Aorta (tissue), 5 donors: ENCODE measurements around the gene MRPS7. TPM values are rescaled to one million over a fixed set of nuclear protein-coding genes. Genes with fewer than 3 reads are reported as not detected.
"Not testable (repeated sequence)": the region's sequence is repeated elsewhere in the genome, so short reads cannot be mapped to it uniquely, and the experiment has no call there.

Experiments
- ATAC-seq: fragments of 200-7000 bp; cut with Tn5 transposase; one replicate; pipeline ENCODE4 v1.9.1; 2022; ENCODE audit warnings: moderate library complexity; ENCODE audit not compliant: low FRiP score
- DNase-seq, 2 donors: peaks; one replicate each; pipeline ENCODE4 v3.0.0-alpha.2; 2020
- H3K27ac ChIP-seq, 2 donors: one replicate each; pipeline ENCODE4 v1.5.1; 2013; ENCODE audit warnings: low read length in 2 of 2, mild to moderate bottlenecking in 2 of 2, moderate library complexity in 2 of 2, control low read depth in 1 of 2, inconsistent platforms in 1 of 2, low read depth in 1 of 2
- H3K27me3 ChIP-seq, 2 donors: one replicate each; pipeline ENCODE4 v1.6.1; 2013; ENCODE audit warnings: control low read depth in 1 of 2, low read length in 1 of 2, mild to moderate bottlenecking in 1 of 2, moderate library complexity in 1 of 2; ENCODE audit not compliant: insufficient read depth in 2 of 2, control insufficient read depth in 1 of 2
- H3K36me3 ChIP-seq, 2 donors: one replicate each; pipeline ENCODE4 v1.6.1; 2013; ENCODE audit warnings: control low read depth in 1 of 2, low read length in 1 of 2, mild to moderate bottlenecking in 1 of 2; ENCODE audit not compliant: insufficient read depth in 2 of 2, control insufficient read depth in 1 of 2
- H3K4me1 ChIP-seq, 2 donors: one replicate each; pipeline ENCODE4 v1.6.1; 2013; ENCODE audit warnings: low read length in 2 of 2, control low read depth in 1 of 2, mild to moderate bottlenecking in 1 of 2, moderate library complexity in 1 of 2; ENCODE audit not compliant: insufficient read depth in 2 of 2, control insufficient read depth in 1 of 2
- H3K4me3 ChIP-seq, 2 donors: one replicate each; pipeline ENCODE4 v1.5.1; 2013; ENCODE audit warnings: low read length in 2 of 2, control low read depth in 1 of 2, mild to moderate bottlenecking in 1 of 2
- H3K9me3 ChIP-seq: one replicate; pipeline ENCODE4 v1.6.1; 2013; ENCODE audit warnings: mild to moderate bottlenecking, low read length; ENCODE audit not compliant: control insufficient read depth
- WGBS, 2 donors: extraction: QIAGEN DNeasy Blood & Tissue Kit; methylation state at CpG; one replicate each; pipeline ENCODE4 v1.1.7; 2013; 5-methylcytosine and 5-hydroxymethylcytosine counted together
- intact Hi-C, 2 donors: fragments of 100-400 bp; cut with DNase I; formaldehyde crosslinking; loops; one replicate each; pipeline versions ENCODE4 v1.14.2 to v1.15.0; 2022
- polyA plus RNA-seq, 2 donors: library from polyadenylated mRNA; stranded (reverse); fragments of 200-250 nt; gene quantifications; one replicate each; pipeline ENCODE4 v1.2.3, GENCODE V29; 2013
- total RNA-seq, 2 donors: library from RNA; stranded (reverse); fragmentation: NEBNext Ultra II Directional; extraction: Animal tissue kit (Norgen Biotek cat#: 25700); gene quantifications; one replicate each; pipeline ENCODE4 v1.2.1, GENCODE V29; 2021
- donor health status: healthy with polysubstance abuse.
- donor health status: Bipolar disorder and iron deficiency.
- donor health status: DM: no; HTN: no; CAD: no.
- donor health status: DM: no; HTN: no; CAD: no.
- donor health status: DM: yes; HTN: yes; CAD: no.

The MRPS7 gene
- total and polyA plus RNA-seq, 4 donors, result 24.6 to 38.8 (median 32.2) TPM

GRCh38 chr17:75288359-75288758 is 26.7 kb downstream of the MRPS7 start:
- no peaks in the 10 kb centered on the region for H3K9me3 ChIP-seq
- ATAC-seq (no peak), DNase-seq (no peak)
- no peak overlapping the region for H3K27ac ChIP-seq
- no peak overlapping the region for H3K4me3 ChIP-seq
- no peaks in the 10 kb centered on the region for H3K27me3 ChIP-seq
- intact Hi-C loops, result no loop called here
- WGBS, 2 donors, result 24 to 29% methylated on average over 2 of the region's 2 CpGs
- H3K36me3 ChIP-seq, result no peaks in the 10 kb centered on the region
- H3K4me1 ChIP-seq, result no peaks in the 10 kb centered on the region

- peak in 1 of 2 donors; percentile 68 for DNase-seq
- H3K27ac ChIP-seq, result peak overlapping the region in 1 of 2 donors; percentile 2
- no peaks in the 10 kb centered on the region for H3K4me1 ChIP-seq
- no peak for ATAC-seq
- no peaks in the 10 kb centered on the region for H3K27me3 ChIP-seq
- intact Hi-C loops, result no loop called here
- no peaks in the 10 kb centered on the region for H3K9me3 ChIP-seq
- WGBS, 2 donors, result 0 to 2% methylated on average over 14 of the region's 14 CpGs
- H3K4me3 ChIP-seq, result peak overlapping the region; percentile 22 to 49
- H3K36me3 ChIP-seq, result no peaks in the 10 kb centered on the region
Measured at GRCh38 chr17:75288770-75289114, 27.1 kb downstream of the MRPS7 start.

GRCh38 chr17:75289115-75289831 is 27.6 kb downstream of the MRPS7 start, which contains the start of gene SLC25A19:
SLC25A19 (minus strand) TSS chr17:75289433; CDS start chr17:75286764, 2,669 bp downstream.
- Histone ChIP-seq H3K4me1 (no peaks in the 10 kb centered on the region), H3K9me3 (no peaks in the 10 kb centered on the region), H3K27ac (peak within 1 kb of the TSS; percentile 26 to 62), H3K36me3 (no peaks in the 10 kb centered on the region), H3K4me3 (peak within 1 kb of the TSS; percentile 49 to 51), H3K27me3 (no peaks in the 10 kb centered on the region)
- 0 to 1% methylated on average over 65 of the region's 65 CpGs for WGBS, 2 donors
- peak; percentile 99 for ATAC-seq
- intact Hi-C loops, result no loop called here
- DNase-seq, result peak; percentile 99

GRCh38 chr17:75289832-75290337 is 28.2 kb downstream of the MRPS7 start:
- intact Hi-C loops, result no loop called here
- DNase-seq, result peak in 1 of 2 donors; percentile 86
- Histone ChIP-seq H3K9me3 (no peaks in the 10 kb centered on the region), H3K27me3 (no peaks in the 10 kb centered on the region), H3K27ac (peak overlapping the region; percentile 26 to 62), H3K36me3 (no peaks in the 10 kb centered on the region), H3K4me1 (no peaks in the 10 kb centered on the region), H3K4me3 (peak overlapping the region; percentile 43 to 51)
- WGBS, 2 donors, result 2% methylated on average over 26 of the region's 26 CpGs
- ATAC-seq, result peak; percentile 55

- intact Hi-C loops, result not testable (repeated sequence)
Measured at GRCh38 chr17:75292810-75293448, 31.2 kb downstream of the MRPS7 start.

GRCh38 chr17:75295201-75296158 is 33.8 kb downstream of the MRPS7 start:
- WGBS, 2 donors, result 86% methylated on average over 8 of the region's 8 CpGs
- no peaks in the 10 kb centered on the region for H3K9me3 ChIP-seq
- H3K36me3 ChIP-seq, result no peaks in the 10 kb centered on the region
- ATAC-seq (no peak), DNase-seq (no peak)
- intact Hi-C loops, result no loop called here
- no peak overlapping the region for H3K4me3 ChIP-seq
- H3K4me1 ChIP-seq, result no peaks in the 10 kb centered on the region
- H3K27ac ChIP-seq, result no peak overlapping the region
- no peaks in the 10 kb centered on the region for H3K27me3 ChIP-seq

More at GRCh38 chr17:75292810-75293448, 31.2 kb downstream of the MRPS7 start:
- not testable (repeated sequence) for H3K4me3 ChIP-seq, H3K27me3 ChIP-seq, H3K36me3 ChIP-seq, H3K27ac ChIP-seq, ATAC-seq, H3K9me3 ChIP-seq, H3K4me1 ChIP-seq
- DNase-seq, result peak in 1 of 2 donors; percentile 83
- 72% methylated on average over 15 to 16 of the region's 16 CpGs for WGBS, 2 donors

- 76 to 85% methylated on average over 7 of the region's 7 CpGs for WGBS, 2 donors
- intact Hi-C loops, result no loop called here
Measured at GRCh38 chr17:75300280-75300679, 38.6 kb downstream of the MRPS7 start.

GRCh38 chr17:75301049-75301448 is 39.4 kb downstream of the MRPS7 start:
- 82 to 84% methylated on average over 9 of the region's 9 CpGs for WGBS, 2 donors
- no peak overlapping the region for H3K4me3 ChIP-seq
- intact Hi-C loops, result no loop called here
- H3K27me3 ChIP-seq, result no peaks in the 10 kb centered on the region
- no peak overlapping the region for H3K27ac ChIP-seq
- no peaks in the 10 kb centered on the region for H3K4me1 ChIP-seq
- H3K36me3 ChIP-seq, result no peaks in the 10 kb centered on the region
- ATAC-seq (no peak), DNase-seq (no peak)
- no peaks in the 10 kb centered on the region for H3K9me3 ChIP-seq

More at GRCh38 chr17:75300280-75300679, 38.6 kb downstream of the MRPS7 start:
- DNase-seq, result no peak
- Histone ChIP-seq H3K27me3 (no peaks in the 10 kb centered on the region), H3K36me3 (no peaks in the 10 kb centered on the region), H3K4me3 (no peak overlapping the region), H3K4me1 (no peaks in the 10 kb centered on the region), H3K9me3 (no peaks in the 10 kb centered on the region), H3K27ac (no peak overlapping the region)
- ATAC-seq, result no peak
